ENCODE data around the gene NSG1. TPM values are rescaled to one million over a fixed set of nuclear protein-coding genes. Genes with fewer than 3 reads are reported as not detected.

Gene NSG1
- total and polyA plus RNA-seq, 2 of the 8 experiments (the other 6 are each of a cell fraction or from before 2014, with no cell fraction given) = 35.7 to 61.4 TPM

DNA sequence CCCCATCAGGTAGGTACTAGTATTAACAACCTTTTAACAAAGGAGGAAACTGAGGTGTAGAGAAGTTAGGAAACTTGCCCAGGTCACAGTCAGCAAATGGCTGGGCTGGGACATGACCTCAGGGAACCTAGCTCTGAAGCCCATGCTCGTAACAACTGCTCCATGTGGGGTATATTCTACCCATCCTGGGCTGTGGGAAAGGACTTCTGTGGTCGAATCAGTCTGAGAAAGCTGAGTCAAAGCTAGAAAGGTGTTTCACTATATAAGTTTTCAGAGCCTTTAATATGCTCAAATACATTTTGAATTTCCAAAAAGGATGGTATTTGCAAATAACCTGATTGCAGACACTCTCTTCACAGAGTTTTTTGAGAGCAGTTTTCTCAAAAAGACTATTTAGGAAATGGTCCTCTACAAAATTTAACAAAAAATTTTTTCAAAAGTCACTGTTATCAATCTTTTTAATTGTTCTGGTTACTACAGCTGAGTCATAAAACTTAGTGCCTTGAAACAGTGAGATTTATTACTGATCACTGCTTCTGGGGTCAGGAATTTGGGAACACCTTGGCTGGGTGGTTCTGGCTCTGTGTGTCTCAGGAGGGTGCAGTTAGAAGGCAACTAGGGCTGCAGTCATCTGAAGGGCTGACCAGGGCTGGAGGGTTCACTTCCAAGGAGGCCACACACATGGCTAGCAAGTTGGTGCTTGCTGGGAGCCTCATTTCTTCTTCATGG is 53.6 kb downstream of the NSG1 start:
- ChIA-PET POLR2A (ENCODE audit: partially characterized antibody) (interaction anchor here (1.3 kb wide), 1 partner anchor 10 kb away, joined by 4 read pairs; no protein-coding TSS in a partner anchor), CTCF (ENCODE audit: partially characterized antibody) (interaction anchor here (1.4 to 2.2 kb wide), 3 partner anchors 10 to 56 kb away, joined by 3 to 18 read pairs (median 4); no protein-coding TSS in a partner anchor)
- DNase-seq (ENCODE audit: low read depth in 1 of 2, low spot score in 2 of 2) (no peak), FAIRE-seq (no peak)
- H4K5ac ChIP-seq (ENCODE audit: insufficient read length, low read depth, low read length) = no peak overlapping the region
- no peak overlapping the region for H2BK12ac ChIP-seq (ENCODE audit: low read depth, low read length)
- H3K4me1 ChIP-seq (replicated peaks in 1 of 4; ENCODE audit: control insufficient read depth in 3 of 4, insufficient read depth in 4 of 4, low read length in 3 of 4) = peaks cover 0 to 3% (median 0%) of the 10 kb centered on the region in 4 experiments; a peak in 1 of 7 replicates
- H3K36me3 ChIP-seq (ENCODE audit: control insufficient read depth in 2 of 4, insufficient read depth in 4 of 4, low read length in 3 of 4) = no peaks in the 10 kb centered on the region
- no peak overlapping the region for H2BK120ac ChIP-seq (replicated peaks; ENCODE audit: low read depth, low read length)
- no peaks in the 10 kb centered on the region for H3K9me3 ChIP-seq (ENCODE audit: insufficient read depth in 2 of 2, low read depth in 1 of 2, low read length in 1 of 2)
- TF ChIP-seq KDM1A (IDR thresholded peaks at IDR 0.05; ENCODE audit: borderline replicate concordance, low read length) (no peak), BACH1 (IDR thresholded peaks at IDR 0.05; ENCODE audit: low read length) (no peak), EZH2 (IDR thresholded peaks at IDR 0.05; ENCODE audit: low read depth, low read length, severe bottlenecking) (no peak), MAFK (IDR thresholded peaks at IDR 0.05; ENCODE audit: low read depth, low read length) (no peak), TCF12 (IDR thresholded peaks at IDR 0.05; ENCODE audit: low read depth, low read length) (no peak), PHF8 (conservative IDR thresholded peaks at IDR 0.05; ENCODE audit: low read depth, low read length) (no peak), RBBP5 (IDR thresholded peaks at IDR 0.05; ENCODE audit: borderline replicate concordance, low read depth, low read length) (no peak), EGR1 (IDR thresholded peaks at IDR 0.05; ENCODE audit: borderline replicate concordance, low read depth, low read length) (no peak), TEAD4 (IDR thresholded peaks at IDR 0.05; ENCODE audit: low read depth, low read length) (no peak), ZNF274 (IDR thresholded peaks at IDR 0.05; ENCODE audit: borderline replicate concordance, extremely low read depth, low read length) (no peak), NANOG (IDR thresholded peaks at IDR 0.05; ENCODE audit: insufficient read depth, low read depth, low read length, poor library complexity, severe bottlenecking) (no peak)
- no peaks in the 10 kb centered on the region for H3K79me2 ChIP-seq (ENCODE audit: control insufficient read depth in 1 of 2, insufficient read depth in 2 of 2, low read length in 2 of 2)
- no peaks in the 10 kb centered on the region for H4K20me1 ChIP-seq (replicated peaks in 1 of 2; ENCODE audit: control insufficient read depth in 1 of 2, insufficient read depth in 2 of 2, low read length in 2 of 2)
- no peak overlapping the region for H2BK20ac ChIP-seq (ENCODE audit: low read length)
- no peak overlapping the region for H3K4me3 ChIP-seq (ENCODE audit: extremely low read depth in 1 of 4, insufficient read depth in 2 of 4, low read depth in 3 of 4, low read length in 4 of 4)
- no peaks in the 10 kb centered on the region for H3K27me3 ChIP-seq (replicated peaks in 1 of 4; ENCODE audit: control insufficient read depth in 3 of 4, extremely low read depth in 1 of 4, insufficient read depth in 3 of 4, low read length in 3 of 4)
- no peak overlapping the region for H3K56ac ChIP-seq (replicated peaks; ENCODE audit: insufficient read length, low read depth, low read length)
- no peak overlapping the region for H3K4me2 ChIP-seq (ENCODE audit: insufficient read depth in 1 of 2, low read depth in 2 of 2, low read length in 2 of 2)
- no peaks in the 10 kb centered on the region for H3K79me1 ChIP-seq (ENCODE audit: low read depth, low read length)
- H2BK15ac ChIP-seq (ENCODE audit: low read length) = no peak overlapping the region
- H2AK5ac ChIP-seq (ENCODE audit: low read depth, low read length) = no peak overlapping the region
- H3K14ac ChIP-seq (ENCODE audit: insufficient read length) = no peak overlapping the region
- no peak overlapping the region for H3K18ac ChIP-seq (ENCODE audit: extremely low read depth, low read length)
- no peak overlapping the region for H3K4ac ChIP-seq (replicated peaks; ENCODE audit: insufficient read length, low read depth, low read length)
- H3K27ac ChIP-seq (ENCODE audit: low read depth, low read length) = no peak overlapping the region
- no peak overlapping the region for H4K91ac ChIP-seq (replicated peaks; ENCODE audit: insufficient read length, low read length)
- no peak overlapping the region; the same call in 1 of the 2 replicates for H4K8ac ChIP-seq (ENCODE audit: extremely low read depth, insufficient read depth, low read length)
- H2AFZ ChIP-seq (ENCODE audit: low read length) = no peak overlapping the region
- no peaks in the 10 kb centered on the region for H3K23me2 ChIP-seq (ENCODE audit: low read depth, low read length)
- WGBS, 2 experiments (ENCODE audit: extremely low coverage in 1 of 2, insufficient coverage in 1 of 2, insufficient read length in 1 of 2, insufficient replicate concordance in 2 of 2, low coverage in 1 of 2, low lambda C conversion rate in 2 of 2, missing lambda C conversion rate in 1 of 2) = 79% methylated on average over 2 of the region's 2 CpGs; no CpG with 5 or more reads in 1 of the 2 experiments
- no peak overlapping the region for H2BK5ac ChIP-seq (ENCODE audit: low read depth, low read length)
- H3K9ac ChIP-seq (replicated peaks in 1 of 4; ENCODE audit: extremely low read depth in 1 of 4, low read depth in 3 of 4, low read length in 3 of 4) = no peak overlapping the region
- H3K23ac ChIP-seq (ENCODE audit: insufficient read length) = no peak overlapping the region

Measured in H1 (cell line).